Fibroblast of skin of left quadriceps (primary cell): Measurements from ENCODE around the gene KIF16B.

ENCODE experiments used
- DNase-seq, 2 experiments: peaks; one replicate each; pipeline ENCODE4 v3.0.0-alpha.2; 2013; ENCODE audit warnings: low read depth in 2 of 2

KIF16B gene

DNA sequence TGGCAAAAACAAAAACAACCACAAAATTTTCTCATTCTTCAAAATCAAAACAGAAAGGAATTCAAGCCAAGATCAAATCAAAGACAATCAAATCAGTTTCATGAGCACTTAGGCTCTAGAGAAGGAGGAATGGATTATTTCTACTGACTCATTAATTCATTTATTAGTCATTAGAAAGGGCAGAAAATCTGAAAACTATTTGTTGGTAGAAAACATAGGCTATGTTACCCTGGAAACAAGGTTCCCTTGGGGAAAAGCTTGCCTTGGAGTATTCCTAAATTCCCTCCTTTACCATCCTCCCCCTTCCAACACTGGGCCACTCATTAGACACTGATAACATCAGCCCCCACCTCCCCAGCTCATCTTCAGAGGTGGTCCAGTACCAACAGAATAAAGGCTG, 17.5 kb downstream of the KIF16B start:
- DNase-seq = no peak

DNA sequence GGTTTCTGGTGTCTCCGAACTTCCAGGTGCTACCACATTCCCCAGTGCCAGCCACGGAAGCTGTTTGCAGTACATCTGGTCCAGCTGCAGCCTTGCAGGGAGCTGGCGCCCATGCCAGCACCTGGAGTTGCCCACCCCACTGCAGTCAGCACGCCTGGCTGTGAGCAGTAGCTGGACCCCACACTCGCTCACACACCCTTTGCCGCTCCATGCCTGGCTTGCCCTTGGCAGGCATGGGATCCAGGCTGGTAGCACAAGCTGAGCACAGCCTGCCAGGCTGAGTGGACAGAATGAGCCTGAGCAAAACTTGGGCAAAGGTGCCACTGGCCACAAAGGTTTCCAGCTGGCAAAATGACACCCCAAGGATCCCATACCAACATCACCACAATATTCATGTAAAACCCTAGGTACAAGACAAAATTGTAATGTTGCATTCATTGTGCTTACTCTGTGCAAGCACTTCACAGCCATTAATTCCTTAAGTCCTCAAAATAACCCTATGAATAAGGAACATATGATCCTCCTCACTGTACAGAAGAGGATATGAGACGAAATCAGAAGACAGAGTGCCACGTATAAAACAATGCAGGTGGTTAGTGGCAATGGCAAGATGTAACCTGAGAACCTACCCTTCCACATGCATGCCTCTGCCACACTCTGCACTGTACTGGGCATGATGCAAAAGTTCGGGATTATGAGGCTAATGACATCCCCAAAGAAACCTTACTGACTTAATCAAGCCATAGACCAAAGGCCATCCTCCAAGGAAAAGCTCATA, 18.3 kb downstream of the KIF16B start:
- no peak for DNase-seq

DNA sequence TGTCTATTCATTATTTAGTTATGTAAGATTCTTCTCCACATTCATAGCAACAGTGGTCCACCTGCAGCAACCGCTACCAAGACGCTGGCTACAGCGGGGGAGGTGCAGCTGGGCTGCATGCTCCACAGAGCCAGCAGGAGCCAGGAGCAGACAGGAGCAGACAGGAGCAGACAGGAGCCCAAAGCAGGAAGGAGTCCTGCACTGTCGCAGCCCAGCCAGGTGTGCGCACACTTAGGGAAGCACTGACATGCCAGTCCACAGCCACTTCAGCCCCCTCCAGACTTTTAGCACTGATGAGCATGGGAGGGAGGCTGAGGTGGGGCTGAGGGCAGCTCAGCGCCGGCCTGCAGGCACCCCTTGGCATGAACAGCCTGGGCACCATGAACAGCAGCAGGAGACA, 19.6 kb downstream of the KIF16B start:
- DNase-seq = no peak

DNA sequence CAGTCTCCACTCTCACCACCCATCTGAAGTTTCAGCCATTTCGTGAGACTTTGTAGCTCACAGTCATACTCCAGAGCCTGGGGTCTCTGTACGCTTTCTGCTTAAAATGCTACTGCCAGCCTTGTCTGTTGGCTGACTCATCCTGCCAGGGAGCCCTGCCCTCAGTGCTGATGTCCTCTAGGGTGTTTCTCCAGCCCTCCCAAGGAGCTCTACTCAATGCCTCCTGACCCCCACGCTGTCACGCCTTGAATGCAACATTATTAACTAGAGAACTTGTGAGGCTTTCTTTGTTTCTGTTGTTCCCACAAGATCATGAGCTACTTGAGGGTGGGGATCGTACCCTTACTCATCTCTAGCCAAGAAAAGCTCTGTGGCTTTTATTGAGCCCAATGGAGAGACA, 20.1 kb downstream of the KIF16B start:
- DNase-seq = no peak

DNA sequence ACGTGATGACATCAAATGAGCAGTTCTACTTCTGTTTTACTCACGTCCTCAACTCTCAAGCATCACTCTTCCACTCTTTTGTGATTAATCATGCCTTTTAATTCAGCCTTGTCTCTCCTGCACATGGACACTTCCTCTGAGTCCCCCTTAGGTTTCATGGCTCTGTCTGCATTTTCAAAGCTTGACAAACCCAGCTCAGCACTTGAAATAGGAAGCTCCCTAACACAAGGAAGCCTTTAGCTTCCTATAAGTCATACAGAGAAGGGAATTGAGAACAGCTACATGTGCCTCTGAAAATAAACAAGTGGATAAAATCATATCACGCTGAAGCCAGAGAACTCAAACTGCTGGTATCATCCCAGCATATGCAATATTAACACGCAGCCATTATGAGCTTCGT, 21.2 kb downstream of the KIF16B start:
- no peak for DNase-seq

DNA sequence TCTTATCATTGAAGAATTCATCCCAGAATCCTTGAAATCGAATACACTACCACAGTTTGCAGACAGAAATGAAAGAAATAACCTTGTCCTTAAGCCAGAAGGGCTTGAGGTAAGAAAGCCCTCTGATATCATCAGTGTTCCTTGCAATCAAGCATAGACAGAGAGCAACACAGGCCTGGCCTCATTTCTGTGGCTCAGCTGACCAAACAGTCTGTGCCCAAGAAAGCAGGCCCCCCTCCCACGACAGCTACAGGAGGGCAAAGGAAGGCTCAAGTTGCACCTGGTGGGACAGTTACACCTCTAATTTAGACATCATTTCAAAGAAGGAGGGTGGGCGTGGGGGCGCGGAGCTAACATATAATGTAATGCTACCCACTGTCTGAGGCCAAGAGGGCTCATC, 21.6 kb downstream of the KIF16B start:
- DNase-seq = no peak

DNA sequence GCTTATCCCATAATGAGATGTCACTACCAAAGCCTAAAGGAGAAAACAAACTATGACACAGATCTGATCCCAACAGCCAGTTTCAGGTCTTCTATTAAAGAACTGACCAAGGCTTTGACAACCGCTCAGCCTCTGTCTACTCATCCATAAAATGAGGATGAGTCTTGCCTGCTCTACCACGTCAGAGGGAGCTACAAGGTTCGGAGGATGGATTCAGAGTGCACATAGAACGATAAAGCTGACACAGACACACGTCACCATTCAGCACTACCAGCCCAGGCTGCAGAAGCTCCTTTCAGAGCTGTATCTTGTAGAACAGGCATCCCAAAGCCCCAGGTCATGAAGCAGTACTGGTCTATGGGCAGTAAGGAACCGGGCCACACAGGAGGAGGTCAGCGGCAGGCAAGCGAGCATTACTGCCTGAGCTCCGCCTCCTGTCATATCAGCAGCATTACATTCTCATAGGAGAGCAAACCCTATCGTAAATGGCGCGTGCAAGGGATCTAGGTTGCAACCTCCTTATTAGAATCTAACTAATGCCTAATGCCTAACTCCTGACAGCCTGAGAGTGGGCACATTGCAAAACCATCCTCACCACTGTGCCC, 25.1 kb downstream of the KIF16B start:
- DNase-seq = no peak

DNA sequence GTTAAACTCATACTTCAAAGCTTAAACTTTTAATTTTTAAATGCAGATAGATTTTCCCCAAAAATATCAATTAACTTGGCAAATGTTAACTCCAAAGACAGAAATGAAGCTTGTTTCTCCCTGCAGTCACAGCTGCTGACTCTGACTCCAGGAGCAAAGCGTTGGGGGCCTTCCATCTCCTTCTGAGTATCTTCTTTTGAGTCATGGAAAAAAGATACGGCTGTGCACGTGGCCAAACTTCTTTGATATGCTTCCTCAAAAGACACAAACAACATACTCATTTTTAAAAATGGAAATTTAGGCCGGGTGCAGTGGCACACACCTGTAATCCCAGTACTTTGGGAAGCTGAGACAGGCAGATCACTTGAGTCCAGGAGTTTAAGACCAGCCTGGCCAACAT, 28.3 kb downstream of the KIF16B start:
- DNase-seq = no peak

DNA sequence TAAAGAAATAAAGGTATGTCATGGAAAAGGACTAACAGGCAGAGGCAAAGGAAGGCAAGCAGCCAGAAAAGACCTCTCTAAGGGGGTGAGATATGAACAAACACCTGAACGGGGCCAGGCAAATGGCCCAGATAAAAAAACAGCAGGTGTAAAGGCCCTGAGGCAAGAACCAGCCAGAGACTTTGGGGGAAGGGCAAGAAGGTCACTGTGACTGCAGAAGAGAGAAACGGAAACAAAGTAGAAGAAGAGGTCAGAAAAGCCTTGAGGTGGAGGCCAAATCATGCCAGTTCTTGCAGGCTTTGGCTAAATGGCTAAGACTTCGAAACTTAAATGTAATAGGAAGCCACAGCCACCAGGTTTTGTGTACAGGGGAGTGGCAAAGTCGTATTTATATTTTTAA, 30.8 kb downstream of the KIF16B start:
- DNase-seq = no peak

DNA sequence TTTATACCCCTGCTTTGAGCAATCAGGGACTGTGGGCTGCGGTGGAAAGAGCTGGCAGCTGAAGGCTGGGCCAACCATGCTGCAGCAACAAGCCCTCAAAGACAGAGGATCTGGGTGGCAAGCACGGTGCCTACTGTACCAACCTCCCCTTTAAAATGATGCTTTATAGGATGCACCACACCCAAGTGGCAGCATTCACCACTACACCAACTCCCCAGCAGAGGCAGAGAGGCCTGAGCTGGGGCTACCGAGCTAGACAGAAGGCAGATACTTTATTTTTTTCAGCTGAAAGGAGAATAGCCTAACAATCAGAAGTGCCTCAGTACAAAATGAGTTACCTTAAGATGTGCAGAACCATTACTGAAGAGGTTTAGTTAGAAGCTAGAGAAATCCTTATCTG, 31.4 kb downstream of the KIF16B start:
- DNase-seq = no peak

DNA sequence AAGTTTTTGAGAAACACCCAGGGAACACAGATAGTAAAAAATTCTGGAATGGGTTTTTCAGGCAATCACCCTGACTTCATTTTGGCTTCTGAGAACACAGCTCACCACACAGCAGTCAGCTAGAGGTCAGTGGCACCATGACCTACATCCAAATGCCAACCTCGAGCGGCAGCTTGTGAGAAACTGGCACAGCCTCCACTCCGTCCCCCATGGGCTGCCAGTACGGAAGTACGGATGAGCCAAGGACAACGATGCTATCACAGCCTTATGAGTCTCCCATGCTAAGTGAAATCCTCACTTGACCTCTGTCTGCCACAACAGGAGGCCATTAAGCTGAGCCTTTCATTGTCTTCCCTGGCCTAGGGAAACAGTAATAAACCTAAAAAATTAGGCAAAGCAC, 32.0 kb downstream of the KIF16B start:
- DNase-seq = no peak

DNA sequence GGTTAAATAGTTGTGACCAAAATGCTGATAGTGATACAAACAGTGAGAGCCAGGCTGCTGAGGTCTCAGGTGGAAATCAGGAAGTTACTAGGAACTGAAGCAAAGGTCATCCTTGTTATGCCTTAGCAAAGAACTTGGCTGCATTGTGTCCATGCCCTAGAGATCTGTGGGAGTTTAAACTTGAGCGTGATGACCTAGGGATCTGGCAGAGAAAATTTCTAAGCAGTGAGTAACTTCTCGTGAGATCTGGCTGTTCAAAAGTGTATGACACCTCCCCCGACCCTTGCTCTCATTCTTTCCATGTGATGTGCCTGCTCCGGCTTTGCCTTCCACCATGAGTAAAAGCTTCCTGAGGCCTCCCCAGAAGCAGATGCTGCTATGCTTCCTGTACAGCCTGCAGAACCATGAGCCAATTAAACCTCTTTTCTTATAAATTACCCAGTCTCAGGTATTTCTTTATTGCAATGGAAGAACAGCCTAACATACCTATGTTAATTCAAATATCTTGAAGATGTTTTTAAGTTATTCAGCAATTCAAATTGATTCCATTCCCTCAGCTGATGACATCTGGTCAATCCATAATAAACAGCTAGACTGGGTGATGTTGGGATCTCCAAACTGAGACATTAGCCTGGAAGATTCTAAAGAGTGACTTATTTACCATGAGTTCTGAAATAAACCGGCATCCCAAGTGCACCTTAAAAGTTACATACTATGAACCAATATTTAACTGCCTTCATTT, 33.8 kb downstream of the KIF16B start:
- no peak for DNase-seq

DNA sequence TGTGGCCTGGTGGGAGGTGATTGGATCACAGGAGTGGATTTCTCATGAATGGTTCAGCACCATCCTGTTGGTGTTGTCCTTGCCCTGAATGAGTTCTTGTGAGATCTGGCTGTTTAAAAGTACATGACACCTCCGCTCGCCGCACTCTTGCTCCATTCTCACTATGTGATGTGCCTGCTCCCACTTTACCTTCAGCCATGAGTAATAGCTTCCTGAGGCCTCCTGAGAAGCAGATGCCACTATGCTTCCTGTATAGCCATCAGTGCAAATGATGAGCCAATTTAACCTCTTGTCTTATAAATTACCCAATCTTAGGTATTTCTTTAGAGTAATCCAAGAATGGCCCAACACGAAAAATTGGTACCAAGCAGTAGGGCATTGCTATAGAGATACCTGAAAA, 34.5 kb downstream of the KIF16B start:
- no peak for DNase-seq

DNA sequence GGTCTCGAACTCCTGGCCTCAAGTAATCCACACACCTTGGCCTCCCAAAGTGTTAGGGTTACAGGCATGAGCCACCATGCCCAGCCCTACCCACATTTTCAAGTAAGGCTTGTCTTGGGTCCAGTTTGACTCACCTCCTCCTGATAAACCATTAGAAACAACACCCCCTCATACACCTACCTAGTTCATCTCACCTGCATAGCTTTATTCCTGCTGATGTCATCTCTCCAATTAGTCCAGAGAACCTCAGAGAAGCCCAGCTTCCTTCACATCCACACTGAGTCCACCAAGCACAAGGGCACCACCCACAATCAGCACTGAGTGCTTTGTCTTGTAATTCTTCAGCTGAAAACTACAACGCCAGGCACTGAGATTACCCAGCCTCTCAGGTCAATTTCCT, 35.3 kb downstream of the KIF16B start:
- no peak for DNase-seq

DNA sequence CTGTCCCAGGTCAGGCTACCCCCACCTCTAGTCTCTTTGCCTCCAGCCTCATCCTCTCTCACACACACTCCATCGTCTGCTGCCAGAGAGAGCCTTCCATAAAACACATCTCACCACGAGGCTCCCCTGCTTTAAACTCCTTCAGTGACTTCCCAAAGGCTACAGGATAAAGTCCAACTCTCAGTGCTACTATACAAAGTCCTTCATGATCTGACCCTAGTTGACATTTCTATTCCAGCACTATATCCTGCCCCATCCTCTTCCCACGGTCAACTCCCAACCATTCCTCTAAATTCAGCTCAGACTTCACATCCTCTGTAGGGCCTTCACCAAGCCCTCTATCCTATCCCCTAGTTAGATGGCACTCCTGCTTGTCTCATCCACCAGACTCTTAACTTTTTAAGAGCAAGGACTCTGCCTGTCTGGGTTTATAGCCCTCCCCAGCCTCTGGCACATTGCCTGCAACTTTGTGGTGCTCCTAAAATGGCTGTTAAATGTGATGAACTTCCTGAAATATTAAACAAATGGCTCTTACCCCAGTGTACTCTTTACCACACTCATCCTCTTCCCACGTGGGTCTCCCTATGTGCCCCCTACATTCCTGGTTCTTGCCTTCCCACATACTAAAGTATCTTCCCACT, 36.1 kb downstream of the KIF16B start:
- DNase-seq = no peak

DNA sequence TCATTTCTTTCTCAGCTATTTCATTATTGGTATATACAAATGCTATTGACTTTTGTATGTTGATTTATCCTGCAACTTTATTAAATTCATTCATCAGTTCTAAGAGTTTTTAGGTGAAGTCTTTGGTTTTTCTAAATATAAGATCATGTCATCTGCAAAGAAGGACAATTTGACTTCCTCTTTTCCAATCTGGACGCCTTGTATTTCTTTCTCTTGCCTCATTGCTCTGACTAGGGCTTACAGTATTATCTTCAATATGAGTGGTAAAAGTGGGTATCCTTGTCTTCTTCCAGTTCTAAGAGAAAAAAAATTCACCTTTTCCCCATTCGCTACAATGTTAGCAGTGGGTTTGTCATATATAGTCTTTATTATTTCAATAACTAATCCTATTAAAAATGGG, 38.0 kb downstream of the KIF16B start:
- no peak for DNase-seq

DNA sequence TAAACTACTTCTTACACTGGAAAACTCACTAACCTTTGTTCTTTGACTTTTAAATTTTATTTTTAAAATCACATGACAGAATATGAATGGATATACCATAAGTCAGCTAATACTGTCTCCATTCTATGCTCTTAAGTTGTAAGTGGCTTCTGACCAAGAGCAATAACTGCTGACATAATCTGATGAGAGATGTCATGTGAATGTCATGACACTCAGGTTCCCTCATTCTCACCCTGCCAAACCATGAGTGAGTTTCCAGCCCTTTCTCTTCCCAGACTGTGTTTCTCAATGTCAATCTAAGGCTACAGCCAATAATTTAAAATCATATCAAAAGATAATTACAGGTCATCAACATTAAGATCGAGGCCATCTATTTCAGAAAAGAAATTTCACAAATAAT, 39.7 kb downstream of the KIF16B start:
- no peak for DNase-seq

DNA sequence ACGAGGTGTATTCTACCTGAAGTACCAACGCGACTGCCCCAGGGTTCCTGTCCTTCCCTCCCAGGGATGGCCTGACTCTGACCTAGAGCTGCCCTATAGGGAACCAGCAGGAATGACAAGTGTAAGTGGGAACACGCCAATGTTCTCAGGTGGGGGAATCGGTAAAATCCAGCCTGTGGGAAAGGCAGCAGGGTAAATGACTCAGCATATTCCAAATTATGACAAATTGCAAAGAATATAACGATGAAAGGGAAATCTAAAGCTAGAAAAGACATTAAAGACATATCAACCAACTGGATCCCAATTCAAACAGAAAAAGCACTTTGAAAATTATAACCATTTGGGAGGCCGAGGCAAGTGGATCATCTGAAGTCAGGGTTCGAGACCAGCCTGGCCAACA, 41.8 kb downstream of the KIF16B start:
- no peak for DNase-seq

DNA sequence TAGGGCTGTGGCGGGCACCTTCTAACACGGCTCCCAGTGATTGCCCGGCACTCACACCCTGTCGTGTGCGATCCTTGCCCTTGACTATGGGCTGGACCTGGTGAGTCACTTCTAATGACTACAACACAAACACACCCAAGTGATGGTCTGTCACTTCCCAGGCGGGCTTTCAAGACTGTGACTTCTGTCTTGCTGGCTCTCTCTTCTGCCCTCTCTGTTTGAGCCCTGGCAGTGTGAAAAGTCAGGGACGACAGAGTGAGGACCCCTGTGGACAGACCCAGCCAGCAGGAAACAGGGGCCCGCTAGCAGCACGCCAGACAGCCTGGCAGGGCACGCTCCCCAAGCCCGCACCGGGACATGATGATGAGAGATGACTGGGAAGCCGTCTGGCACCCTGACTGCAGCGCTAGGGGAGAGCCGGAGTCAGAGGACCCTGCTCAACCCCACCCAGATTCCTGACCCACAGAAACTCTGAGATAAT, 43.0 kb downstream of the KIF16B start:
- no peak for DNase-seq

DNA sequence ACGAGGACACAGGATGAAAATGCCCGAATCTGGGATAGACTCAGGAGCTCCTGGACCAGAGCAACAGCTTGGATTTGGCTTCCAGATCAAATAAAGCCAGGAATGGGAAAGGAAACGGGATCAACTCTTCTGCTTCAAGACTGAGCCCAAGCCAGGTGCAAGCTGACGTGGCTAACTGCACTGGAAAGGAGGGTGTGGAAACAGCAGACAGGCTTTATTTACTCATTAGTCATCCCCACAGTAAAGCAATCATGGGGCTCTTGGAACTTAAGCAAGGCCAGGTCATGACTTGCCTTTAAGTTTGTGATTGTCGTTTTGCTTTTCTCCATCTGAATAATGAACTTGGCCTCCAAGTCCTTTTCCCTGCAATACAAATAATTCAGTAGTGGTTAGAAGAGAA, 45.2 kb downstream of the KIF16B start:
- DNase-seq = peak in 1 of 2 experiments; percentile 3

DNA sequence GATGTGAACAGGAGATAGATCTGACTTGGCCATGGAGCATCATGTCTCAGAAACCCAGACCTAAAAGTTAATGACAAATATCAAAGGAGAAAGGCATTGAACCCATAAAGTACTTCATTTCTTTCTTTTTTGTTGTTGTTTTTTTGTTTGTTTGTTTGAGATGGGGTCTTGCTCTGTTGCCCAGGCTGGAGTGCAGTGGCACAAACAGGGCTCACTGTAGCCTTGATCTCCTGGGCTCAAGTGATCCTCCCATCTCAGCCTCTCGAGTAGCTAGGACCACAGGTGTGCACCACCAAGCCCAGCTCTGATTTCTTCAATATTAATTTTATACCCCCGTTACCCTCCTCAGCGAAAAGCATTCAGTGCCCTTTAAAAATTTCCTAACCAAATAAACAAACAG, 45.8 kb downstream of the KIF16B start:
- no peak for DNase-seq
